OCI-LY7 (cell line): ENCODE measurements around the gene TIGAR.

ENCODE experiments used
- EZH2phosphoT487 ChIP-seq: fragments of 200-600 bp; sonication (generic); IDR thresholded peaks from 2 replicates; pipeline ENCODE4 v1.6.1; 2018; ENCODE audit warnings: low read depth, borderline replicate concordance, mild to moderate bottlenecking, mixed run types, antibody characterized with exemption, low read length, moderate library complexity, mixed read lengths
- TF ChIP-seq, protein P1 (sequence below): fragments of 200-600 bp; sonication (generic); conservative IDR thresholded peaks from 2 replicates; pipeline ENCODE4 v1.5.1; 2014; ENCODE audit warnings: mild to moderate bottlenecking, antibody characterized with exemption, low read length, moderate library complexity, mixed read lengths

GRCh38 chr12:4293299-4293965, 27.6 kb upstream of the TIGAR start:
- TF ChIP-seq, protein P1, sequence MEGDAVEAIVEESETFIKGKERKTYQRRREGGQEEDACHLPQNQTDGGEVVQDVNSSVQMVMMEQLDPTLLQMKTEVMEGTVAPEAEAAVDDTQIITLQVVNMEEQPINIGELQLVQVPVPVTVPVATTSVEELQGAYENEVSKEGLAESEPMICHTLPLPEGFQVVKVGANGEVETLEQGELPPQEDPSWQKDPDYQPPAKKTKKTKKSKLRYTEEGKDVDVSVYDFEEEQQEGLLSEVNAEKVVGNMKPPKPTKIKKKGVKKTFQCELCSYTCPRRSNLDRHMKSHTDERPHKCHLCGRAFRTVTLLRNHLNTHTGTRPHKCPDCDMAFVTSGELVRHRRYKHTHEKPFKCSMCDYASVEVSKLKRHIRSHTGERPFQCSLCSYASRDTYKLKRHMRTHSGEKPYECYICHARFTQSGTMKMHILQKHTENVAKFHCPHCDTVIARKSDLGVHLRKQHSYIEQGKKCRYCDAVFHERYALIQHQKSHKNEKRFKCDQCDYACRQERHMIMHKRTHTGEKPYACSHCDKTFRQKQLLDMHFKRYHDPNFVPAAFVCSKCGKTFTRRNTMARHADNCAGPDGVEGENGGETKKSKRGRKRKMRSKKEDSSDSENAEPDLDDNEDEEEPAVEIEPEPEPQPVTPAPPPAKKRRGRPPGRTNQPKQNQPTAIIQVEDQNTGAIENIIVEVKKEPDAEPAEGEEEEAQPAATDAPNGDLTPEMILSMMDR = no peak
- no peak for TF ChIP-seq EZH2phosphoT487
